Spleen (tissue), 11 donors: ENCODE measurements around the gene MAP3K12. TPM values are rescaled to one million over a fixed set of nuclear protein-coding genes. Genes with fewer than 3 reads are reported as not detected.

ENCODE experiments used
- DNase-seq: peaks from one replicate; pipeline ENCODE4 v3.0.0-alpha.2; 2020
- H3K27ac ChIP-seq, 8 donors: fragments of 200-600 bp; sonication (generic) in 7 of 8; 1 replicate in 4 of 8; 2 replicates in 4 of 8; pipeline versions ENCODE4 v1.5.0 to v1.8.0; 2016 to 2021; ENCODE audit warnings: inconsistent platforms in 4 of 8, mild to moderate bottlenecking in 4 of 8, moderate library complexity in 1 of 8
- H3K27me3 ChIP-seq, 7 donors: fragments of 200-600 bp; sonication (generic) in 6 of 7; replicated peaks in 1 of 7; 1 replicate in 4 of 7; 2 replicates in 3 of 7; pipeline versions ENCODE4 v1.5.0 to v1.8.0; 2016 to 2021; ENCODE audit warnings: inconsistent platforms in 3 of 7, mild to moderate bottlenecking in 1 of 7
- H3K36me3 ChIP-seq, 6 donors: fragments of 200-600 bp; sonication (generic) in 5 of 6; 1 replicate in 4 of 6; 2 replicates in 2 of 6; pipeline versions ENCODE4 v1.5.0 to v1.8.0; 2016 to 2021; ENCODE audit warnings: inconsistent platforms in 2 of 6
- H3K4me1 ChIP-seq, 6 donors: fragments of 200-600 bp; sonication (generic) in 5 of 6; 1 replicate in 3 of 6; 2 replicates in 3 of 6; pipeline versions ENCODE4 v1.5.0 to v1.8.0; 2016 to 2021; ENCODE audit warnings: inconsistent platforms in 3 of 6
- H3K4me3 ChIP-seq, 8 donors: fragments of 200-600 bp; sonication (generic) in 7 of 8; 1 replicate in 4 of 8; 2 replicates in 4 of 8; pipeline versions ENCODE4 v1.5.0 to v1.8.0; 2016 to 2021; ENCODE audit warnings: inconsistent platforms in 4 of 8, mild to moderate bottlenecking in 4 of 8, moderate library complexity in 2 of 8
- H3K9me3 ChIP-seq, 8 donors: fragments of 200-600 bp; sonication (generic) in 7 of 8; 1 replicate in 4 of 8; 2 replicates in 4 of 8; pipeline versions ENCODE4 v1.5.0 to v1.8.0; 2016 to 2021; ENCODE audit warnings: inconsistent platforms in 4 of 8
- CTCF ChIP-seq, 11 experiments: fragments of 200-600 bp in 7 of 11; fragments of 450-650 bp in 4 of 11; sonication (generic) in 4 of 11; IDR thresholded peaks in 8 of 11; conservative IDR thresholded peaks in 3 of 11; 1 replicate in 7 of 11; 2 replicates in 4 of 11; pipeline versions ENCODE4 v1.4.0 to v1.8.0; 2016 to 2021; ENCODE audit warnings: antibody characterized with exemption in 11 of 11, inconsistent platforms in 4 of 11, mild to moderate bottlenecking in 1 of 11
- POLR2A ChIP-seq, 3 donors: fragments of 450-650 bp; IDR thresholded peaks; one replicate each; pipeline ENCODE4 v1.5.1; 2017; ENCODE audit warnings: antibody characterized with exemption in 3 of 3, mild to moderate bottlenecking in 1 of 3
- POLR2AphosphoS5 ChIP-seq, 3 donors: sonication (generic); formaldehyde crosslinking; IDR thresholded peaks; one replicate each; pipeline ENCODE4 v1.5.1; 2017; ENCODE audit warnings: antibody characterized with exemption in 3 of 3
- WGBS, 5 donors: extraction: QIAGEN DNeasy Blood & Tissue Kit in 3 of 5; methylation state at CpG; one replicate each; pipeline versions ENCODE4 v1.1.5 to v1.1.7; 2013 to 2018; 5-methylcytosine and 5-hydroxymethylcytosine counted together
- intact Hi-C: fragments of 100-400 bp; cut with DNase I; formaldehyde crosslinking; loops from one replicate; pipeline ENCODE4 v1.15.0; 2023; ENCODE audit warnings: low total_unique reads
- polyA plus RNA-seq, 3 donors: library from polyadenylated mRNA; stranded (reverse); fragments of 200-250 nt; gene quantifications; one replicate each; pipeline ENCODE4 v1.2.1, GENCODE V29; 2013
- total RNA-seq, 7 donors: library from RNA; depleted of rRNA in 3 of 7; stranded (reverse); fragments of >200 nt in 3 of 7; fragmentation: NEBNext Ultra II Directional in 4 of 7; extraction: Animal tissue kit (Norgen Biotek cat#: 25700) in 4 of 7; gene quantifications; one replicate each; pipeline versions ENCODE4 v1.1.0 to v1.2.1, GENCODE V29; 2016 to 2021
- donor health status: healthy with polysubstance abuse.
- donor health status: DM: no; HTN: no; CAD: no; lungs with moderate emphysema.
- donor health status: DM: no; HTN: no; CAD: no.
- donor health status: Bipolar disorder and iron deficiency.
- donor health status: healthy.
- donor health status: DM: no; HTN: no; CAD: no.
- donor health status: DM: yes; HTN: yes; CAD: no.

MAP3K12 gene
- total and polyA plus RNA-seq, 10 donors: 8.0 to 27.4 (median 18.0) TPM

- peaks cover 10 to 70% (median 50%) of the 10 kb centered on the region in 6 donors for H3K36me3 ChIP-seq
- intact Hi-C loops: loop anchor here (10.0 kb wide), 1 partner anchor 51 kb away; the partner anchor contains the start of genes NPFF and TARBP2
Measured at GRCh38 chr12:53453953-53454640, 45.2 kb downstream of the MAP3K12 start.

GRCh38 chr12:53452159-53453077 lies 46.8 kb downstream of the MAP3K12 start:
- TF ChIP-seq POLR2A (IDR thresholded peaks at IDR 0.05) (no peak), CTCF (IDR thresholded peaks at IDR 0.05 in 8 of 11, conservative IDR thresholded peaks at IDR 0.05 in 3 of 11) (peak in 8 of 11 experiments; percentile 25 to 69 (median 50)), POLR2AphosphoS5 (IDR thresholded peaks at IDR 0.05) (peak in 2 of 3 donors; percentile 47 to 51)
- DNase-seq: peak; percentile 95
- H3K27ac ChIP-seq: peak overlapping the region; percentile 84 to 97 (median 97)
- 0 to 1% (median 1%) methylated on average over 28 to 68 of the region's 82 CpGs for WGBS, 5 donors
- no peaks in the 10 kb centered on the region for H3K27me3 ChIP-seq
- H3K9me3 ChIP-seq: no peaks in the 10 kb centered on the region
- intact Hi-C loops: loop anchor here (10.0 kb wide), 1 partner anchor 52 kb away; the partner anchor contains the start of genes NPFF and TARBP2
- peaks cover 10 to 70% (median 45%) of the 10 kb centered on the region in 6 donors for H3K36me3 ChIP-seq
- peaks cover 25 to 63% (median 37%) of the 10 kb centered on the region in 6 donors for H3K4me1 ChIP-seq
- H3K4me3 ChIP-seq: peak overlapping the region; percentile 59 to 83 (median 69)

More at GRCh38 chr12:53453953-53454640, 45.2 kb downstream of the MAP3K12 start:
- Histone ChIP-seq H3K27ac (peak overlapping the region in 5 of 8 donors; percentile 41 to 97 (median 97)), H3K27me3 (no peaks in the 10 kb centered on the region), H3K4me1 (peaks cover 25 to 64% (median 40%) of the 10 kb centered on the region in 6 donors), H3K4me3 (peak overlapping the region in 6 of 8 donors; percentile 9 to 83 (median 69)), H3K9me3 (no peaks in the 10 kb centered on the region)
- no peak for DNase-seq
- TF ChIP-seq POLR2AphosphoS5 (IDR thresholded peaks at IDR 0.05) (no peak), CTCF (IDR thresholded peaks at IDR 0.05 in 8 of 11, conservative IDR thresholded peaks at IDR 0.05 in 3 of 11) (no peak)
- 35 to 47% (median 44%) methylated on average over 6 of the region's 6 CpGs for WGBS, 5 donors

GRCh38 chr12:53451661-53452158 lies 47.5 kb downstream of the MAP3K12 start, which contains the start of gene PCBP2:
Gene PCBP2 (plus strand): TSS chr12:53452102. CDS start chr12:53454801, 2,699 bp downstream.
- Histone ChIP-seq H3K9me3 (no peaks in the 10 kb centered on the region), H3K36me3 (peaks cover 10 to 70% (median 45%) of the 10 kb centered on the region in 6 donors), H3K4me3 (peak within 1 kb of the TSS; percentile 59 to 83 (median 69)), H3K4me1 (peaks cover 25 to 61% (median 36%) of the 10 kb centered on the region in 6 donors), H3K27me3 (no peaks in the 10 kb centered on the region), H3K27ac (peak within 1 kb of the TSS; percentile 84 to 97 (median 97))
- intact Hi-C loops: loop anchor here (10.0 kb wide), 1 partner anchor 53 kb away; the partner anchor contains the start of genes NPFF and TARBP2
- WGBS, 5 donors: 0 to 1% (median 0%) methylated on average over 21 to 30 of the region's 32 CpGs
- peak; percentile 100 for DNase-seq
- peak; percentile 87 to 99 (median 95) for TF ChIP-seq CTCF (IDR thresholded peaks at IDR 0.05 in 8 of 11, conservative IDR thresholded peaks at IDR 0.05 in 3 of 11)
- peak; percentile 95 to 99 (median 97) for TF ChIP-seq POLR2AphosphoS5 (IDR thresholded peaks at IDR 0.05)
- TF ChIP-seq POLR2A (IDR thresholded peaks at IDR 0.05): peak in 2 of 3 donors; percentile 47 to 64
